Measurements from ENCODE around the gene NUP50. TPM values are rescaled to one million over a fixed set of nuclear protein-coding genes. Genes with fewer than 3 reads are reported as not detected.

The NUP50 gene
- total and polyA plus RNA-seq, 2 of the 13 experiments (the other 11 are each of a cell fraction or from before 2014, with no cell fraction given): 14.2 to 52.4 TPM

GRCh38 chr22:45163451-45164269 is at the start of gene NUP50 (continued):
- TF ChIP-seq ZBED4 (CRISPR knock-in tag; IDR thresholded peaks at IDR 0.05; ENCODE audit: borderline replicate concordance): peak; percentile 53; the same call in 1 of the 2 replicates
- no peak for TF ChIP-seq NFIB (CRISPR knock-in tag; IDR thresholded peaks at IDR 0.05; ENCODE audit: borderline replicate concordance)
- TF ChIP-seq, protein P1, sequence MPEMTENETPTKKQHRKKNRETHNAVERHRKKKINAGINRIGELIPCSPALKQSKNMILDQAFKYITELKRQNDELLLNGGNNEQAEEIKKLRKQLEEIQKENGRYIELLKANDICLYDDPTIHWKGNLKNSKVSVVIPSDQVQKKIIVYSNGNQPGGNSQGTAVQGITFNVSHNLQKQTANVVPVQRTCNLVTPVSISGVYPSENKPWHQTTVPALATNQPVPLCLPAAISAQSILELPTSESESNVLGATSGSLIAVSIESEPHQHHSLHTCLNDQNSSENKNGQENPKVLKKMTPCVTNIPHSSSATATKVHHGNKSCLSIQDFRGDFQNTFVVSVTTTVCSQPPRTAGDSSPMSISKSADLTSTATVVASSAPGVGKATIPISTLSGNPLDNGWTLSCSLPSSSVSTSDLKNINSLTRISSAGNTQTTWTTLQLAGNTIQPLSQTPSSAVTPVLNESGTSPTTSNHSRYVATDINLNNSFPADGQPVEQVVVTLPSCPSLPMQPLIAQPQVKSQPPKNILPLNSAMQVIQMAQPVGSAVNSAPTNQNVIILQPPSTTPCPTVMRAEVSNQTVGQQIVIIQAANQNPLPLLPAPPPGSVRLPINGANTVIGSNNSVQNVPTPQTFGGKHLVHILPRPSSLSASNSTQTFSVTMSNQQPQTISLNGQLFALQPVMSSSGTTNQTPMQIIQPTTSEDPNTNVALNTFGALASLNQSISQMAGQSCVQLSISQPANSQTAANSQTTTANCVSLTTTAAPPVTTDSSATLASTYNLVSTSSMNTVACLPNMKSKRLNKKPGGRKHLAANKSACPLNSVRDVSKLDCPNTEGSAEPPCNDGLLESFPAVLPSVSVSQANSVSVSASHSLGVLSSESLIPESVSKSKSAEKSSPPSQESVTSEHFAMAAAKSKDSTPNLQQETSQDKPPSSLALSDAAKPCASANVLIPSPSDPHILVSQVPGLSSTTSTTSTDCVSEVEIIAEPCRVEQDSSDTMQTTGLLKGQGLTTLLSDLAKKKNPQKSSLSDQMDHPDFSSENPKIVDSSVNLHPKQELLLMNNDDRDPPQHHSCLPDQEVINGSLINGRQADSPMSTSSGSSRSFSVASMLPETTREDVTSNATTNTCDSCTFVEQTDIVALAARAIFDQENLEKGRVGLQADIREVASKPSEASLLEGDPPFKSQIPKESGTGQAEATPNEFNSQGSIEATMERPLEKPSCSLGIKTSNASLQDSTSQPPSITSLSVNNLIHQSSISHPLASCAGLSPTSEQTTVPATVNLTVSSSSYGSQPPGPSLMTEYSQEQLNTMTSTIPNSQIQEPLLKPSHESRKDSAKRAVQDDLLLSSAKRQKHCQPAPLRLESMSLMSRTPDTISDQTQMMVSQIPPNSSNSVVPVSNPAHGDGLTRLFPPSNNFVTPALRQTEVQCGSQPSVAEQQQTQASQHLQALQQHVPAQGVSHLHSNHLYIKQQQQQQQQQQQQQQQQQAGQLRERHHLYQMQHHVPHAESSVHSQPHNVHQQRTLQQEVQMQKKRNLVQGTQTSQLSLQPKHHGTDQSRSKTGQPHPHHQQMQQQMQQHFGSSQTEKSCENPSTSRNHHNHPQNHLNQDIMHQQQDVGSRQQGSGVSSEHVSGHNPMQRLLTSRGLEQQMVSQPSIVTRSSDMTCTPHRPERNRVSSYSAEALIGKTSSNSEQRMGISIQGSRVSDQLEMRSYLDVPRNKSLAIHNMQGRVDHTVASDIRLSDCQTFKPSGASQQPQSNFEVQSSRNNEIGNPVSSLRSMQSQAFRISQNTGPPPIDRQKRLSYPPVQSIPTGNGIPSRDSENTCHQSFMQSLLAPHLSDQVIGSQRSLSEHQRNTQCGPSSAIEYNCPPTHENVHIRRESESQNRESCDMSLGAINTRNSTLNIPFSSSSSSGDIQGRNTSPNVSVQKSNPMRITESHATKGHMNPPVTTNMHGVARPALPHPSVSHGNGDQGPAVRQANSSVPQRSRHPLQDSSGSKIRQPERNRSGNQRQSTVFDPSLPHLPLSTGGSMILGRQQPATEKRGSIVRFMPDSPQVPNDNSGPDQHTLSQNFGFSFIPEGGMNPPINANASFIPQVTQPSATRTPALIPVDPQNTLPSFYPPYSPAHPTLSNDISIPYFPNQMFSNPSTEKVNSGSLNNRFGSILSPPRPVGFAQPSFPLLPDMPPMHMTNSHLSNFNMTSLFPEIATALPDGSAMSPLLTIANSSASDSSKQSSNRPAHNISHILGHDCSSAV (CRISPR knock-in tag; IDR thresholded peaks at IDR 0.05; ENCODE audit: borderline replicate concordance): no peak
- TF ChIP-seq ZNF441 (CRISPR knock-in tag; IDR thresholded peaks at IDR 0.05; ENCODE audit: borderline replicate concordance): peak; percentile 77; the same call in 1 of the 2 replicates
- no peak for TF ChIP-seq IKZF1 (IDR thresholded peaks at IDR 0.05)
- no peak for TF ChIP-seq ZUFSP (CRISPR knock-in tag; IDR thresholded peaks at IDR 0.05; ENCODE audit: borderline replicate concordance)
- no peak for TF ChIP-seq NPAS2 (CRISPR knock-in tag; IDR thresholded peaks at IDR 0.05; ENCODE audit: borderline replicate concordance)
- TF ChIP-seq, protein P2, sequence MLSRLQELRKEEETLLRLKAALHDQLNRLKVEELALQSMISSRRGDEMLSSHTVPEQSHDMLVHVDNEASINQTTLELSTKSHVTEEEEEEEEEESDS (CRISPR knock-in tag; IDR thresholded peaks at IDR 0.05; ENCODE audit: borderline replicate concordance): peak; percentile 88; the same call in 1 of the 2 replicates
- TF ChIP-seq SOX13 (IDR thresholded peaks at IDR 0.05): no peak
- TF ChIP-seq SOX13 (CRISPR knock-in tag; conservative IDR thresholded peaks at IDR 0.05 in 1 of 2, IDR thresholded peaks at IDR 0.05 in 1 of 2): peak in 1 of 2 experiments; percentile 62; a peak in 2 of 4 replicates
